ENCODE data around the gene RGS8. TPM values are rescaled to one million over a fixed set of nuclear protein-coding genes. Genes with fewer than 3 reads are reported as not detected.

The RGS8 gene, protein sequence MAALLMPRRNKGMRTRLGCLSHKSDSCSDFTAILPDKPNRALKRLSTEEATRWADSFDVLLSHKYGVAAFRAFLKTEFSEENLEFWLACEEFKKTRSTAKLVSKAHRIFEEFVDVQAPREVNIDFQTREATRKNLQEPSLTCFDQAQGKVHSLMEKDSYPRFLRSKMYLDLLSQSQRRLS
- not detected in 2 replicates for total RNA-seq

DNA sequence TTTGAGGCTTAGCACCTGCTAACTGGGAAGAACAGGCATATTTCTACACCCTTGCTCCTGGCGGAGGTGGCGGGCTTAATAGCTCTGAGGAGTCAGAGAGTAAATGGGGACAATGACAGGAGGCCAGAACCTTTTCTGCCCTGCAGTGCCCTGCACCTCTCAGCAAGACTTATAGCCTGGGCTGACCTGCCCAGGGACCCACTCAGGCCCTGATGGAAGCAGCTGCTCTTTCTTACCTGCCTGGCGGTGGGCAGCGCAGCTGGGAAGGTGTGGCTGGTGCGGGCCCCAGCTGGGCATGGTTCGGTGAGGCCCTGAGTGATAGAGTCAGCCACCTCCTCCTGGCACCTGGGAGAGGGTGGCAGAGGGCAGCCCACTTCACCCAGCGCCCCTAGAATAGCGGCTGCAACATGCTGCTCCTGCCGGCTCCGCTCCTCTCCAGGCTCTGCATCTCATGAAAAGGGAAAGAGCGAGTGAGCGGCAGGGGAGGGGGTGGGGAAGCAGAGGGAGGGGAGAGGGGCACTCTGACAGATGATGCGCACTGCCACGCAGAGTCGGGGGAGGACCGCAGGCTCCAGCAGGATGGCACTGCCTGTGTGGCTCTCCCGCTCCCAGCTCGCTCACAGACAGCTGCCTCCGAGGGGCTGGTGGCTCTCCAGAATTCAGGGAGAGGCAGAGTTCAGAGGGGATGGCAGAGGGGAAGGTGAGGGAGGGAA, at the start of gene RGS8:
TSS of gene RGS8 (minus strand) at position 472 of the 713 bp plus-strand sequence. CDS start 14,938 bp downstream, outside the sequence.

Other genes starting within 250 kb of the RGS8 start
- gene RGSL1, start 234.4 kb downstream of the RGS8 start, total RNA-seq = not detected in 2 replicates
- 3.4 and 11.4 TPM in 2 replicates for gene RNASEL, start 95.3 kb downstream of the RGS8 start, total RNA-seq
- 2.4 and 7.5 TPM in 2 replicates for gene RGS16, start 80.2 kb downstream of the RGS8 start, total RNA-seq
- gene NPL, start 105.2 kb upstream of the RGS8 start, total RNA-seq = 3.8 and 19.7 TPM in 2 replicates
- gene DHX9, start 154.8 kb upstream of the RGS8 start, total RNA-seq = 84.4 and 142 TPM in 2 replicates